Measurements from ENCODE around the gene HMGB4. TPM values are rescaled to one million over a fixed set of nuclear protein-coding genes. Genes with fewer than 3 reads are reported as not detected.

The HMGB4 gene
- total RNA-seq, 1 donor: not detected

DNA sequence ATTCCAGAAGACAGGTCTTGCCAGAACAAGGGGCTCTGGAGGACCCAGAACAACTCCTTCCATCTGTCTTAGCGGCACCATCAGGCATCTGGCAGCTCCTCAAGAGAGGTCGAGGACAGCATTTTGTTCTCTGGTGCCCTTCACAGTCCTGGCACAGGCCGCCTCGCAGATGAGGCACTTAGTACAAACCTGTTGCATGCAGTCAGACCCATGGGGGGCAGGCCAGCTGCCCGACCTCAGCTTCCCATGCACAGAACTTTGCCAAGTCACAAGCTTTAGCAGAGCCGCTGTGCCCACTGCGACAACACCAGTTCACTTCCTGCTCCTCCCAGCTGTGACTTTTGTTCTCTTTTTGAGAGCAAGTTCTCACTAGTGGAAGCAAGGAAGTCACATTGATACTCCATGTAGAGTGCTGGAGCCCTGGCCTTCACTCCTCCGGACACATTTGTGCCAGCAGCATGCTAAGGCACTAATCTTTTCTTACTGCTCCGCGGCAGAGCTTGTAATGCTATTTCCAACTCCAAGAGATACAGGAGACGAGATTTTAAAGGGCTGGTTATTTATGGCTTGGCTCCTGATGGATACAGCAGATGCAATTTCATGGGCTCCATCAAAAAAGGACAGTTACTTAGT lies 44.6 kb downstream of the HMGB4 start:
- TF ChIP-seq, protein P1, sequence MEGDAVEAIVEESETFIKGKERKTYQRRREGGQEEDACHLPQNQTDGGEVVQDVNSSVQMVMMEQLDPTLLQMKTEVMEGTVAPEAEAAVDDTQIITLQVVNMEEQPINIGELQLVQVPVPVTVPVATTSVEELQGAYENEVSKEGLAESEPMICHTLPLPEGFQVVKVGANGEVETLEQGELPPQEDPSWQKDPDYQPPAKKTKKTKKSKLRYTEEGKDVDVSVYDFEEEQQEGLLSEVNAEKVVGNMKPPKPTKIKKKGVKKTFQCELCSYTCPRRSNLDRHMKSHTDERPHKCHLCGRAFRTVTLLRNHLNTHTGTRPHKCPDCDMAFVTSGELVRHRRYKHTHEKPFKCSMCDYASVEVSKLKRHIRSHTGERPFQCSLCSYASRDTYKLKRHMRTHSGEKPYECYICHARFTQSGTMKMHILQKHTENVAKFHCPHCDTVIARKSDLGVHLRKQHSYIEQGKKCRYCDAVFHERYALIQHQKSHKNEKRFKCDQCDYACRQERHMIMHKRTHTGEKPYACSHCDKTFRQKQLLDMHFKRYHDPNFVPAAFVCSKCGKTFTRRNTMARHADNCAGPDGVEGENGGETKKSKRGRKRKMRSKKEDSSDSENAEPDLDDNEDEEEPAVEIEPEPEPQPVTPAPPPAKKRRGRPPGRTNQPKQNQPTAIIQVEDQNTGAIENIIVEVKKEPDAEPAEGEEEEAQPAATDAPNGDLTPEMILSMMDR (IDR thresholded peaks at IDR 0.05; ENCODE audit: insufficient read depth, low read depth, low read length): no peak
- no peak overlapping the region for H3K4me3 ChIP-seq (ENCODE audit: low read depth, low read length)
- DNase-seq (ENCODE audit: low read depth): no peak

Data from fibroblast of villous mesenchyme (primary cell).